NCI-H146 treated with DMSO at 0.1 percent for 48 hours (cell line): Measurements from ENCODE around the gene RGS8.

Experiments
- DNase-seq: peaks from one replicate; lab custom pipeline; 2025; ENCODE audit not compliant: unreplicated experiment; lab: John Stamatoyannopoulos, UW

Gene RGS8

DNA sequence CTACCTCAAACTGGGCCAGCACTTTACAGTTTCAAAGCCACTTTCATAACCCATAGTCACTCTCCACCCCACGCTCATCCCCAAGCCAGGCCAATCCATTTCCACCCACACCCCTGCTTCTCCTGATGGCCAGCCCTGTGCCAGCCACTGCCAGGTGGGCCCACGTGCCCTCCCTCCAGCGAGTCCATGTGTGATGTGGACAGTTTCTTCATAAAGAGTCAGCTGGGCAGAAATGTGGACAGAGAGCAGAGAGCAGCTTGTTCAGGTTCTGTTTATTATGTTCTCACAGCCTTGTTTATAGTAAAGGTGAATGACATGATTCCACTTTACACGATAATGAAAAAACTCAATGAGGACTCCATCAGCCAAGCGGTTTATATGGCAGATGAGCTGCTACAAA, 42.8 kb downstream of the RGS8 start:
- DNase-seq = peak; percentile 8

DNA sequence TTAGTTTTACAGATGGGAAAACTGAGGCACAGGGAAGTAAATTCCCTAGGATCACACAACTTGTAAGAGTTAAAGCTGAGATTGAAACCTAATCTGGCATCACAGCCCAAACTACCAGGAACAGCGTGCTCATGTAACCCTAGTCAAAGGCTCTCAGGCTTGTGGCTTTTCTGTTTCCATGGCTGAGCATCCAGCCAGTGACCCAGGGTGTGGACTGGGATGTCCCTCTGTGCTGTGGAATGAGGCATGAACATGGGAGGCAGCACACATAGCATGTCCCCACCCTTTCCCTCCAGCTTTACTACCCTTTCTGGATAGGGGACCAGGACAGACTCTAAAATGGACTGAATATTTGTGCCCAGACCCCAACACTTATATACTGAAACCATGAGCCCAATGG, 45.1 kb downstream of the RGS8 start:
- no peak for DNase-seq

DNA sequence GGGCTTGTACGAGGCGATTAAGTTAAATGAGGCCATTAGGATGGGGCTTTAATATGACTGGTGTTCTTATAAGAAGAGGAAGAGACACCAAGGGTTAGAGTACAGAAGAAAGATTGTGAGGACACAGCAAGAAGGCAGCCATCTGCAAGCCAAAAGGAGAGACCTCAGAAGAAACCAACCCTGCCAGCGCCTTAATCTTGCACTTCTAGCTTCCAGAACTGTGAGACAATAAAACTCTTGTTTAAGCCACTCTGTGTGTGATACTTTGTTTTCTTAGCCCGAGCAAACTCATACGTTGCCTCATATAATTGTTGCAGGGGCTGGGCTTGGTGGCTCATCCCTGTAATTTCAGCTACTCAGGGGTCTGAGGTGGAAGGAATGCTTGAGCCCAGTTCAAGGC, 46.6 kb downstream of the RGS8 start:
- no peak for DNase-seq

DNA sequence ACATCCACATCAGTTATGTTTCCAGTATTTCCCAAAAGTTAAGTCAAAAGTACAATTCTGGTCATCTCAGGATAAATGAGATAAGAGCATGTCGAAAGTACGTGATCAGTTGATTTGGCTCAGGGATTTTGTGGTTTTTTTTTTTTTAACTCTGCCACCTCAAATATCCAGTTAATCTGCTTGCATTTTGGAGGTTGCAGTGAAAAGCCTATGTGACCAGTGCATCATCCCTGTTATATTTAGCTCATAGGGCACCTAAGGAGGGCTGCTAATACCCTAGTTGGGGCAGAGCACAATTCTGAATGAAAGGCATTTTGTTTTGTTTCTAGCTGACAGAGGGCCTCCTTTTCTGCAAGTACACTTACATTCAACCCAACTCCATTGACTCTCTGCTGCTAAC, 48.5 kb downstream of the RGS8 start:
- no peak for DNase-seq
